DOHH2 (cell line): Measurements from ENCODE around the gene DOCK1.

Source experiments
- CTCF ChIP-seq: fragments of 200-600 bp; sonication (generic); IDR thresholded peaks from one replicate; pipeline ENCODE4 v1.5.1; 2014; ENCODE audit warnings: antibody characterized with exemption, mild to moderate bottlenecking, low read depth, low read length; ENCODE audit not compliant: poor library complexity, severe bottlenecking
- EZH2phosphoT487 ChIP-seq: fragments of 200-600 bp; sonication (generic); IDR thresholded peaks from 2 replicates; pipeline ENCODE4 v1.6.1; 2017; ENCODE audit warnings: borderline replicate concordance, mild to moderate bottlenecking, antibody characterized with exemption, low read length, moderate library complexity, mixed read lengths

- TF ChIP-seq CTCF, result no peak
- no peak for TF ChIP-seq EZH2phosphoT487
These were observed 479.8 kb downstream of the DOCK1 start for GRCh38 chr10:127385066-127385465.
